ENCODE measurements around the gene SHOC2. TPM values are rescaled to one million over a fixed set of nuclear protein-coding genes. Genes with fewer than 3 reads are reported as not detected.

The SHOC2 gene
- polyA plus RNA-seq, 1 of the 3 experiments (the other 2 are of a cell fraction) = 6.9 TPM

- H3K79me2 ChIP-seq (ENCODE audit: insufficient read depth) = peaks cover 23% of the 10 kb centered on the region
- peaks cover 0 to 14% of the 10 kb centered on the region in 2 experiments; a peak in 1 of 4 replicates for H3K4me1 ChIP-seq (ENCODE audit: control insufficient read depth in 1 of 2, insufficient read depth in 2 of 2, low read depth in 1 of 2, low read length in 1 of 2)
- WGBS (ENCODE audit: low lambda C conversion rate) = 97% methylated on average over 6 of the region's 6 CpGs
- no peaks in the 10 kb centered on the region for H3K27me3 ChIP-seq (ENCODE audit: insufficient read depth)
- H3K9me3 ChIP-seq = no peaks in the 10 kb centered on the region
- H3K27ac ChIP-seq (ENCODE audit: low read depth in 2 of 2, low read length in 1 of 2) = no peak overlapping the region
- no peak for DNase-seq
- no peak overlapping the region for H3K4me3 ChIP-seq (ENCODE audit: low read depth in 2 of 2, low read length in 1 of 2)
- peaks cover 27 to 33% of the 10 kb centered on the region in 2 experiments for H3K36me3 ChIP-seq (replicated peaks in 1 of 2; ENCODE audit: control insufficient read depth in 1 of 2, insufficient read depth in 2 of 2, low read length in 1 of 2)
- no peaks in the 10 kb centered on the region for H3F3A ChIP-seq (replicated peaks; ENCODE audit: insufficient read depth)
- H4K20me1 ChIP-seq (ENCODE audit: insufficient read depth) = peaks cover 4% of the 10 kb centered on the region; the same call in 1 of the 2 replicates
- TF ChIP-seq GABPA (IDR thresholded peaks at IDR 0.05; ENCODE audit: low read depth) = no peak
- TF ChIP-seq REST (IDR thresholded peaks at IDR 0.05; ENCODE audit: low read depth, low read length) = no peak
- no peak for TF ChIP-seq SIN3A (IDR thresholded peaks at IDR 0.05; ENCODE audit: borderline replicate concordance, low read depth, low read length)
- TF ChIP-seq MXI1 (IDR thresholded peaks at IDR 0.05; ENCODE audit: low read depth, low read length) = no peak
- TF ChIP-seq RAD21 (IDR thresholded peaks at IDR 0.05; ENCODE audit: low read length) = no peak
- no peak for TF ChIP-seq NFIC (IDR thresholded peaks at IDR 0.05; ENCODE audit: borderline replicate concordance)
- no peak for TF ChIP-seq NRF1 (IDR thresholded peaks at IDR 0.05; ENCODE audit: low read depth, low read length)
- no peak for TF ChIP-seq IRF3 (IDR thresholded peaks at IDR 0.05; ENCODE audit: low read depth, low read length)
- no peak for TF ChIP-seq ELF1 (IDR thresholded peaks at IDR 0.05)
- no peak for TF ChIP-seq CTCF (IDR thresholded peaks at IDR 0.05)
- TF ChIP-seq MEF2A (IDR thresholded peaks at IDR 0.05; ENCODE audit: borderline replicate concordance, low read depth) = no peak
- TF ChIP-seq JUND (IDR thresholded peaks at IDR 0.05) = no peak
- no peak for TF ChIP-seq TAF1 (IDR thresholded peaks at IDR 0.05; ENCODE audit: borderline replicate concordance, low read depth, low read length)
- TF ChIP-seq FOXJ3 (CRISPR knock-in tag; IDR thresholded peaks at IDR 0.05) = no peak
- TF ChIP-seq EZH2phosphoT487 (IDR thresholded peaks at IDR 0.05; ENCODE audit: borderline replicate concordance, low read depth) = no peak
- no peak for TF ChIP-seq TCF12 (IDR thresholded peaks at IDR 0.05)
- TF ChIP-seq POLR2AphosphoS5 (IDR thresholded peaks at IDR 0.05; ENCODE audit: low read depth, low read length) = no peak
- TF ChIP-seq USF1 (IDR thresholded peaks at IDR 0.05; ENCODE audit: borderline replicate concordance, low read depth) = no peak
- no peak for TF ChIP-seq EP300 (IDR thresholded peaks at IDR 0.05; ENCODE audit: borderline replicate concordance in 1 of 2, low read depth in 1 of 2, low read length in 1 of 2)
- no peak for TF ChIP-seq YY1 (IDR thresholded peaks at IDR 0.05; ENCODE audit: low read depth)
- ChIA-PET CTCF (no interaction called here), POLR2A (no interaction called here)
- no peak overlapping the region for H2AFZ ChIP-seq (ENCODE audit: low read depth)
- no peak overlapping the region for H3K4me2 ChIP-seq
- H3K9ac ChIP-seq = no peak overlapping the region
- H3K9me2 ChIP-seq = no peaks in the 10 kb centered on the region
These were observed 76.9 kb downstream of the SHOC2 start for GRCh38 chr10:110996256-110996655.

All from SK-N-SH (cell line).